Measurements from ENCODE around the gene MUC20. TPM values are rescaled to one million over a fixed set of nuclear protein-coding genes. Genes with fewer than 3 reads are reported as not detected.
"Not testable (repeated sequence)": the region's sequence is repeated elsewhere in the genome, so short reads cannot be mapped to it uniquely, and the experiment has no call there.

Gene MUC20
- total RNA-seq, 1 donor from 2014 or later = 42.1 TPM

GRCh38 chr3:195736866-195737490 is 16.2 kb downstream of the MUC20 start:
- peaks cover 6% of the 10 kb centered on the region for H3K27me3 ChIP-seq (ENCODE audit: control insufficient read depth, insufficient read depth, low read length)
- TF ChIP-seq CTCF (IDR thresholded peaks at IDR 0.05; ENCODE audit: insufficient read depth, low read length, poor library complexity, severe bottlenecking) = no peak
- no peak for DNase-seq (ENCODE audit: low read depth)
- no peak overlapping the region for H3K4me3 ChIP-seq (ENCODE audit: low read depth, low read length)
- no peaks in the 10 kb centered on the region for H3K36me3 ChIP-seq (ENCODE audit: control insufficient read depth, insufficient read depth, low read length)

- not testable (repeated sequence) for H3K36me3 ChIP-seq (ENCODE audit: control insufficient read depth, insufficient read depth, low read length); DNase-seq (ENCODE audit: low read depth); H3K4me3 ChIP-seq (ENCODE audit: low read depth, low read length); H3K27me3 ChIP-seq (ENCODE audit: control insufficient read depth, insufficient read depth, low read length)
Measured at GRCh38 chr3:195737782-195738181, 17.0 kb downstream of the MUC20 start.

DNA sequence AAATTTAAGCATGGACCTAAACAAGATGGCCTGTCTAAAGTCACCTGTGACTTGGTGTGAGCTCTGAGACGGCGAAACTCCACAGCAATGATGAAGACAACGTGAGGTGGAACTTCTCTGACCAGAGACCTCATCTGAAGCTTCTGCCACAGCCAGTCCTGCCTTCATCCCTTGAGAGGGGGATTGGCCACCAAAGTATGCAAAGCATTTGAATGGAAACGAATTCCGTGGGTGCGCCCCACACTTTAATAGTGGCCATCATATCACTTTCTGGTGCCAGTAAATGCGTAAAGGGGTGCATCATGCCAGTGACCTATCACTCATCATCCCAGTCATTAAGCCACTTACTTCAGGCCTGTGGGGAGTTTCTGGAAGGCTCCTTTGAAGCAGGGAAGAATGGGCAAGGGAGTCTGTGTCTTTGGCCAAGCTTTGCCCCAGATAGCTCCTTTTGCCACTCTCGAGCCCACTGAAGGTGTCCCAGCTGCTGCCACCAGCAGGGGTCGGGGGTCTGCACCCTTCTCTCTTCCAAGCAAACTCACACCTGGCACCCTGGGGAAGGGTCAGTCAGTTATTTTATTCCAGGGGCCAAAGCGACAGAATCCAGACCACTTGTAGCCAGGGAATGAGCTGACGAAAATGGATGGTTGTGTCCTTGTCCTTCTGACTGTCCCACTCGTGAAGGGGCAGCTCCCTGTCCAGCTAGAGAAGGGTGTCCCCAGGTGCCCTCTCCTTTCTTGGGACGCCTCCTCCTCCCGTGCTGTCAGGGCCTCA is 17.7 kb downstream of the MUC20 start:
- no peak for DNase-seq (ENCODE audit: low read depth)
- Histone ChIP-seq H3K27me3 (ENCODE audit: control insufficient read depth, insufficient read depth, low read length) (peaks cover 4% of the 10 kb centered on the region), H3K36me3 (ENCODE audit: control insufficient read depth, insufficient read depth, low read length) (no peaks in the 10 kb centered on the region), H3K4me3 (ENCODE audit: low read depth, low read length) (no peak overlapping the region)
- no peak for TF ChIP-seq CTCF (IDR thresholded peaks at IDR 0.05; ENCODE audit: insufficient read depth, low read length, poor library complexity, severe bottlenecking)

DNA sequence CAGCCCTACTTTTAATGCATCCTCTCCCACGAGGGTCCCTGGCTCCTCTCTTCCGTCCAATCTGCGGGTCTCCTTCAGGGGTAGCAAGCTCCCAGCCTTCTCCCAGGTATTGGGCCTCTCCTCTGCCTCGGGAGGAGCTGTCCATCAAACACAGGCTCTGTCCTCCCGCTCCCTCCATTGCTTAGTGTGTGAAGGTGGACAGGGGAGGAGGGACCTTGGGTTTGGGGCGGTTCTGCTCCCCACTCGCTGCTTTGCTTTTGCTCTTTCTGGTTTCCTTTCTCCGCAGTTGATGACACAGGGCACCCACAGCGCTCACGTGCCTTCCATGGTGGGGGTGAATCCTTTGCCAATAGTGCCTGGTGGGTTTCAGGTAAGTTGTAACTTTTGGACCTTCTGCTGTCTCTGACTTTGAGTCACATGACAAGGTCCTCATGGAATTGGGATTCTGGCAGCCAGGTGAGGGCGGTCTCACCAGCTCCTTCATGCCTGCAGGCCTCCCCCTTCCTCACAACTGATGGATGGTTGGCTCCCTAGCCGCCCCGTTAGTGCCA is 18.9 kb downstream of the MUC20 start:
- Histone ChIP-seq H3K36me3 (ENCODE audit: control insufficient read depth, insufficient read depth, low read length) (no peaks in the 10 kb centered on the region), H3K27me3 (ENCODE audit: control insufficient read depth, insufficient read depth, low read length) (peaks cover 4% of the 10 kb centered on the region), H3K4me3 (ENCODE audit: low read depth, low read length) (no peak overlapping the region)
- no peak for DNase-seq (ENCODE audit: low read depth)
- no peak for TF ChIP-seq CTCF (IDR thresholded peaks at IDR 0.05; ENCODE audit: insufficient read depth, low read length, poor library complexity, severe bottlenecking)

- TF ChIP-seq CTCF (IDR thresholded peaks at IDR 0.05; ENCODE audit: insufficient read depth, low read length, poor library complexity, severe bottlenecking) = no peak
- no peaks in the 10 kb centered on the region for H3K36me3 ChIP-seq (ENCODE audit: control insufficient read depth, insufficient read depth, low read length)
- no peak for DNase-seq (ENCODE audit: low read depth)
Measured at GRCh38 chr3:195744437-195744836, 23.7 kb downstream of the MUC20 start.

DNA sequence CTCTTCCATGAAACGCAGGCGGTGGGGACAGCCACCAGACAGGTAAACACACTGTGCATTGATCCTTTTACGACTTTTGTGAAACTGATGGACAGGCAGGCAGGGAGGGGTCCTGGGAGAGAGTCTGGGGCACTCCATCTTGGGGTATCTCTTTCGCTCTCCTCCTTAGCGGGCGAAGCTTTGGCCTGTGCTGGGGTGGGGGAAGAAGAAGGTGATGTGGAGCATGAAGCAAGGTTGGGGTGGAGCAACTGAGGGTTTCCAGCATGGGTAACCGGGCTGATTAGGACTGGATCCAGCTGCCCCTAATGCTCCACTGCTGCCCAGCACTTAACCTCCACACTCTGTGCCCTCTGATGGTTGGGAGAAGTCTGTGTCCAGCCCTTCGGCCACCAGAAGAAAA is 25.6 kb downstream of the MUC20 start:
- Histone ChIP-seq H3K36me3 (ENCODE audit: control insufficient read depth, insufficient read depth, low read length) (no peaks in the 10 kb centered on the region), H3K27me3 (ENCODE audit: control insufficient read depth, insufficient read depth, low read length) (peaks cover 17% of the 10 kb centered on the region), H3K4me3 (ENCODE audit: low read depth, low read length) (no peak overlapping the region)
- no peak for TF ChIP-seq CTCF (IDR thresholded peaks at IDR 0.05; ENCODE audit: insufficient read depth, low read length, poor library complexity, severe bottlenecking)
- DNase-seq (ENCODE audit: low read depth) = no peak

More at GRCh38 chr3:195744437-195744836, 23.7 kb downstream of the MUC20 start:
- H3K4me3 ChIP-seq (ENCODE audit: low read depth, low read length) = no peak overlapping the region
- peaks cover 17% of the 10 kb centered on the region for H3K27me3 ChIP-seq (ENCODE audit: control insufficient read depth, insufficient read depth, low read length)
